GM21360 (cell line): ENCODE measurements around the gene FGD3.
A peak's percentile ranks its signal among the peaks of the same experiment; 100 is the strongest.

Experiments
- ATAC-seq: cut with Tn5 transposase; IDR thresholded peaks from one replicate; pipeline ENCODE4 v1.9.1; 2021; ENCODE audit warnings: mild to moderate bottlenecking, moderate library complexity; ENCODE audit not compliant: unreplicated experiment

FGD3 gene

GRCh38 chr9:93049491-93049890 is 102.2 kb downstream of the FGD3 start:
- ATAC-seq: no peak

- ATAC-seq: no peak
Measured at GRCh38 chr9:93050231-93050630, 102.9 kb downstream of the FGD3 start.

- no peak for ATAC-seq
Measured at GRCh38 chr9:93051680-93052089, 104.4 kb downstream of the FGD3 start.

- ATAC-seq: no peak
Measured at GRCh38 chr9:93052791-93053540, 105.6 kb downstream of the FGD3 start.

GRCh38 chr9:93053781-93054331 is 106.5 kb downstream of the FGD3 start:
- ATAC-seq: no peak

GRCh38 chr9:93054758-93055704 is 107.7 kb downstream of the FGD3 start:
- no peak for ATAC-seq

GRCh38 chr9:93057042-93057702 is 109.8 kb downstream of the FGD3 start:
- no peak for ATAC-seq

- no peak for ATAC-seq
Measured at GRCh38 chr9:93057703-93058354, 110.5 kb downstream of the FGD3 start.

- peak; percentile 45 for ATAC-seq
Measured at GRCh38 chr9:93058355-93059010, 111.2 kb downstream of the FGD3 start, which contains the start of gene SUSD3. TSS of gene SUSD3 (plus strand) at chr9:93058701. CDS start at chr9:93058743, 42 bp downstream.

GRCh38 chr9:93059011-93059714 is 111.8 kb downstream of the FGD3 start:
- no peak for ATAC-seq

- ATAC-seq: no peak
Measured at GRCh38 chr9:93059715-93060578, 112.6 kb downstream of the FGD3 start.

GRCh38 chr9:93060746-93061259 is 113.5 kb downstream of the FGD3 start:
- ATAC-seq: no peak

- no peak for ATAC-seq
Measured at GRCh38 chr9:93061260-93061751, 114.0 kb downstream of the FGD3 start.

- no peak for ATAC-seq
Measured at GRCh38 chr9:93061791-93062763, 114.8 kb downstream of the FGD3 start.

GRCh38 chr9:93064392-93065134 is 117.2 kb downstream of the FGD3 start:
- ATAC-seq: peak; percentile 83

- ATAC-seq: no peak
Measured at GRCh38 chr9:93065135-93065720, 117.9 kb downstream of the FGD3 start.
